Nephron (organoid): Measurements from ENCODE around the gene SIL1.
"Not testable (repeated sequence)": the region's sequence is repeated elsewhere in the genome, so short reads cannot be mapped to it uniquely, and the experiment has no call there.

Experiments
- H3K27ac Mint-ChIP-seq, 3 experiments: 2 replicates each; pipeline ENCODE4 v1.8.0; 2020; ENCODE audit warnings: mixed read lengths in 3 of 3, mild to moderate bottlenecking in 2 of 3, moderate library complexity in 1 of 3
- H3K27me3 Mint-ChIP-seq: 2 replicates; pipeline ENCODE4 v1.8.0; 2021; ENCODE audit warnings: low read depth, mild to moderate bottlenecking, moderate library complexity, mixed read lengths
- H3K36me3 Mint-ChIP-seq: 2 replicates; pipeline ENCODE4 v1.8.0; 2020; ENCODE audit warnings: low read depth, mixed read lengths
- H3K4me1 Mint-ChIP-seq: 2 replicates; pipeline ENCODE4 v1.8.0; 2020; ENCODE audit warnings: mixed read lengths
- H3K4me3 Mint-ChIP-seq, 3 experiments: 2 replicates each; pipeline ENCODE4 v1.8.0; 2020; ENCODE audit warnings: mild to moderate bottlenecking in 3 of 3, mixed read lengths in 3 of 3, moderate library complexity in 2 of 3
- H3K9me3 Mint-ChIP-seq: 2 replicates; pipeline ENCODE4 v1.8.0; 2020; ENCODE audit warnings: mixed read lengths
- CTCF ChIP-seq, 3 experiments: fragments of 200-600 bp; sonication (generic); IDR thresholded peaks; one replicate each; pipeline ENCODE4 v1.5.0; 2021; ENCODE audit warnings: antibody characterized with exemption in 3 of 3; ENCODE audit not compliant: unreplicated experiment in 3 of 3

SIL1 gene

GRCh38 chr5:139182528-139183296 lies 15.5 kb downstream of the SIL1 start:
- Mint-ChIP-seq H3K27ac (peak overlapping the region; percentile 27 to 93 (median 41)), H3K27me3 (no peaks in the 10 kb centered on the region), H3K36me3 (peaks cover 9% of the 10 kb centered on the region), H3K4me1 (peaks cover 72% of the 10 kb centered on the region), H3K4me3 (peak overlapping the region in 1 of 3 experiments; percentile 22), H3K9me3 (peaks cover 3% of the 10 kb centered on the region)
- no peak for TF ChIP-seq CTCF (IDR thresholded peaks at IDR 0.05; ENCODE audit: unreplicated experiment in 3 of 3)

GRCh38 chr5:139181835-139182452 lies 16.2 kb downstream of the SIL1 start:
- Mint-ChIP-seq H3K36me3 (peaks cover 4% of the 10 kb centered on the region), H3K4me3 (peak overlapping the region in 1 of 3 experiments; percentile 22), H3K27me3 (no peaks in the 10 kb centered on the region), H3K4me1 (peaks cover 72% of the 10 kb centered on the region), H3K9me3 (peaks cover 3% of the 10 kb centered on the region), H3K27ac (peak overlapping the region; percentile 27 to 93 (median 41))
- no peak for TF ChIP-seq CTCF (IDR thresholded peaks at IDR 0.05; ENCODE audit: unreplicated experiment in 3 of 3)

GRCh38 chr5:139181322-139181730 lies 16.8 kb downstream of the SIL1 start:
- Mint-ChIP-seq H3K27me3 (no peaks in the 10 kb centered on the region), H3K36me3 (no peaks in the 10 kb centered on the region), H3K4me3 (peak overlapping the region in 1 of 3 experiments; percentile 28), H3K27ac (peak overlapping the region; percentile 26 to 93 (median 85)), H3K4me1 (peaks cover 70% of the 10 kb centered on the region), H3K9me3 (peaks cover 3% of the 10 kb centered on the region)
- no peak for TF ChIP-seq CTCF (IDR thresholded peaks at IDR 0.05; ENCODE audit: unreplicated experiment in 3 of 3)

- no peak for TF ChIP-seq CTCF (IDR thresholded peaks at IDR 0.05; ENCODE audit: unreplicated experiment in 3 of 3)
- Mint-ChIP-seq H3K27me3 (no peaks in the 10 kb centered on the region), H3K27ac (peak overlapping the region; percentile 26 to 93 (median 85)), H3K4me3 (peak overlapping the region in 1 of 3 experiments; percentile 28), H3K4me1 (peaks cover 66% of the 10 kb centered on the region), H3K36me3 (no peaks in the 10 kb centered on the region), H3K9me3 (peaks cover 7% of the 10 kb centered on the region)
Measured at GRCh38 chr5:139180850-139181249, 17.3 kb downstream of the SIL1 start.

GRCh38 chr5:139179778-139180513 lies 18.2 kb downstream of the SIL1 start:
- Mint-ChIP-seq H3K4me1 (peaks cover 56% of the 10 kb centered on the region), H3K27ac (peak overlapping the region; percentile 96 to 97 (median 97)), H3K9me3 (peaks cover 12% of the 10 kb centered on the region)
- H3K36me3 Mint-ChIP-seq, H3K4me3 Mint-ChIP-seq, H3K27me3 Mint-ChIP-seq: not testable (repeated sequence)

GRCh38 chr5:139178935-139179334 lies 19.2 kb downstream of the SIL1 start:
- peaks cover 12% of the 10 kb centered on the region for H3K9me3 Mint-ChIP-seq
- H3K36me3 Mint-ChIP-seq, result peaks cover 5% of the 10 kb centered on the region
- H3K4me3 Mint-ChIP-seq, result no peak overlapping the region
- TF ChIP-seq CTCF (IDR thresholded peaks at IDR 0.05; ENCODE audit: unreplicated experiment in 3 of 3), result no peak
- no peaks in the 10 kb centered on the region for H3K27me3 Mint-ChIP-seq
- peak overlapping the region; percentile 96 to 97 (median 97) for H3K27ac Mint-ChIP-seq
- peaks cover 53% of the 10 kb centered on the region for H3K4me1 Mint-ChIP-seq
